Gastroesophageal sphincter (tissue), 4 donors: ENCODE data around the gene USP49. TPM values are rescaled to one million over a fixed set of nuclear protein-coding genes. Genes with fewer than 3 reads are reported as not detected.

Experiments used
- ATAC-seq: fragments of 150-250 bp; one replicate; pipeline ENCODE4 v1.9.1; 2016; ENCODE audit warnings: mild to moderate bottlenecking, moderate library complexity
- H3K27ac ChIP-seq, 4 donors: fragments of 200-600 bp; sonication (generic) in 3 of 4; 1 replicate in 3 of 4; 2 replicates in 1 of 4; pipeline ENCODE4 v1.5.1; 2016 to 2019
- H3K27me3 ChIP-seq: fragments of 200-600 bp; sonication (generic); one replicate; pipeline ENCODE4 v1.5.1; 2019
- H3K36me3 ChIP-seq, 2 donors: fragments of 200-600 bp; sonication (generic); one replicate each; pipeline ENCODE4 v1.5.1; 2019; ENCODE audit warnings: control low read depth in 1 of 2
- H3K4me1 ChIP-seq, 3 donors: fragments of 200-600 bp; sonication (generic); 1 replicate in 2 of 3; 2 replicates in 1 of 3; pipeline ENCODE4 v1.5.1; 2016 to 2019; ENCODE audit warnings: control low read depth in 2 of 3
- H3K4me3 ChIP-seq, 2 donors: fragments of 200-600 bp; sonication (generic); one replicate each; pipeline ENCODE4 v1.5.1; 2019; ENCODE audit warnings: mild to moderate bottlenecking in 1 of 2, moderate library complexity in 1 of 2
- H3K9me3 ChIP-seq, 3 donors: fragments of 200-600 bp; sonication (generic); one replicate each; pipeline ENCODE4 v1.5.1; 2017 to 2019; ENCODE audit warnings: control low read depth in 2 of 3
- EP300 ChIP-seq: sonication (generic); formaldehyde crosslinking; IDR thresholded peaks from one replicate; pipeline ENCODE4 v1.6.1; 2017; ENCODE audit warnings: antibody characterized with exemption, mild to moderate bottlenecking
- POLR2A ChIP-seq, 2 donors: fragments of 450-650 bp; IDR thresholded peaks; one replicate each; pipeline ENCODE4 v1.6.1; 2017; ENCODE audit warnings: antibody characterized with exemption in 2 of 2, mild to moderate bottlenecking in 2 of 2, moderate library complexity in 1 of 2
- POLR2AphosphoS5 ChIP-seq: sonication (generic); formaldehyde crosslinking; IDR thresholded peaks from one replicate; pipeline ENCODE4 v1.6.1; 2017; ENCODE audit warnings: antibody characterized with exemption
- WGBS, 2 donors: methylation state at CpG; one replicate each; pipeline ENCODE4 v1.1.5; 2018; ENCODE audit warnings: low coverage in 1 of 2; 5-methylcytosine and 5-hydroxymethylcytosine counted together
- total RNA-seq, 4 donors: library from RNA; depleted of rRNA; stranded (reverse); fragments of >200 nt; gene quantifications; one replicate each; pipeline ENCODE4 v1.1.0, GENCODE V29; 2016
- TF ChIP-seq, protein P1 (sequence below), 4 experiments: fragments of 200-600 bp in 2 of 4; fragments of 450-650 bp in 2 of 4; sonication (generic) in 1 of 4; IDR thresholded peaks; one replicate each; pipeline ENCODE4 v1.5.1; 2017 to 2019; ENCODE audit warnings: antibody characterized with exemption in 4 of 4, mild to moderate bottlenecking in 2 of 4, moderate library complexity in 2 of 4

Gene USP49
- total RNA-seq, 4 donors from 2014 or later = 0.69 to 5.4 (median 2.0) TPM

DNA sequence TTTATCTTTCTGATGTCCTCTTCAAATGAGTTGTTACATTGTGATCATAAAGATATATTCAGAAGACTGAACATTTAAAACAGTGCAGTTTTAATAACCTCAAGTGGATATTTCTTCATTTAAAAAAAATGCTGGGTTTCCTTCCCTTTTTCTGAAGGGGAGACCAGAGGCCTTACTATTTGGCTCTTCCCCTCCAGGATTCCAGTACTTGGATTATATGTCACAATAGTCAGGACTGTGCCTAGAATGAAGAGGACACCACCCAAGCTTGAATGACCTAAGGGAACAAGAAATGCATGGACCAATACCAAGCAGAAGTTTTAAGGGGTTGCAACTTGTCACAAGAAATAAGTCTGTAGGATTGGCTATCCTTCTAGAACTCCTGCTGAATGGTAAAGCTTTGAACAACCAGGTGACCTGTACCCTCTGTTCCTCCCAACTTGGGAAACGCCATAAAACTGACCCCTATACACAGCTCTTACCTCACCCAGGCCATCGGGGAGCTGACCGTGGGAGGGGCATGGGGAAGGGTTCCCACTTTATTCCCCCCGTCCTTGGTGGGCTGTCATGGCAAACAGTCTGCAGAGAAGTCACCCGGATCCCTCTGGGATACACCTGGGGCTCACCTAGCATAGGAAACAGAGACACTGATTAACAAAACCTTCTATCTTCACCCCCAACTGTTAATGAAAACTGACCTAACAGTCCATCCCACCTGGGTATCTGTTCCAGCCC is 117.5 kb downstream of the USP49 start:
- H3K27me3 ChIP-seq = no peaks in the 10 kb centered on the region
- TF ChIP-seq EP300 (no peak), POLR2AphosphoS5 (no peak), POLR2A (IDR thresholded peaks at IDR 0.05) (no peak)
- TF ChIP-seq, protein P1, sequence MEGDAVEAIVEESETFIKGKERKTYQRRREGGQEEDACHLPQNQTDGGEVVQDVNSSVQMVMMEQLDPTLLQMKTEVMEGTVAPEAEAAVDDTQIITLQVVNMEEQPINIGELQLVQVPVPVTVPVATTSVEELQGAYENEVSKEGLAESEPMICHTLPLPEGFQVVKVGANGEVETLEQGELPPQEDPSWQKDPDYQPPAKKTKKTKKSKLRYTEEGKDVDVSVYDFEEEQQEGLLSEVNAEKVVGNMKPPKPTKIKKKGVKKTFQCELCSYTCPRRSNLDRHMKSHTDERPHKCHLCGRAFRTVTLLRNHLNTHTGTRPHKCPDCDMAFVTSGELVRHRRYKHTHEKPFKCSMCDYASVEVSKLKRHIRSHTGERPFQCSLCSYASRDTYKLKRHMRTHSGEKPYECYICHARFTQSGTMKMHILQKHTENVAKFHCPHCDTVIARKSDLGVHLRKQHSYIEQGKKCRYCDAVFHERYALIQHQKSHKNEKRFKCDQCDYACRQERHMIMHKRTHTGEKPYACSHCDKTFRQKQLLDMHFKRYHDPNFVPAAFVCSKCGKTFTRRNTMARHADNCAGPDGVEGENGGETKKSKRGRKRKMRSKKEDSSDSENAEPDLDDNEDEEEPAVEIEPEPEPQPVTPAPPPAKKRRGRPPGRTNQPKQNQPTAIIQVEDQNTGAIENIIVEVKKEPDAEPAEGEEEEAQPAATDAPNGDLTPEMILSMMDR (IDR thresholded peaks at IDR 0.05) = no peak
- peaks cover 0 to 40% (median 16%) of the 10 kb centered on the region in 3 donors for H3K4me1 ChIP-seq
- H3K36me3 ChIP-seq = peaks cover 0 to 51% of the 10 kb centered on the region in 2 donors
- no peaks in the 10 kb centered on the region for H3K9me3 ChIP-seq
- WGBS, 2 donors = no CpG with 5 or more reads among the region's 5 CpGs
- H3K4me3 ChIP-seq = no peak overlapping the region
- no peak overlapping the region for H3K27ac ChIP-seq
- no peak for ATAC-seq

DNA sequence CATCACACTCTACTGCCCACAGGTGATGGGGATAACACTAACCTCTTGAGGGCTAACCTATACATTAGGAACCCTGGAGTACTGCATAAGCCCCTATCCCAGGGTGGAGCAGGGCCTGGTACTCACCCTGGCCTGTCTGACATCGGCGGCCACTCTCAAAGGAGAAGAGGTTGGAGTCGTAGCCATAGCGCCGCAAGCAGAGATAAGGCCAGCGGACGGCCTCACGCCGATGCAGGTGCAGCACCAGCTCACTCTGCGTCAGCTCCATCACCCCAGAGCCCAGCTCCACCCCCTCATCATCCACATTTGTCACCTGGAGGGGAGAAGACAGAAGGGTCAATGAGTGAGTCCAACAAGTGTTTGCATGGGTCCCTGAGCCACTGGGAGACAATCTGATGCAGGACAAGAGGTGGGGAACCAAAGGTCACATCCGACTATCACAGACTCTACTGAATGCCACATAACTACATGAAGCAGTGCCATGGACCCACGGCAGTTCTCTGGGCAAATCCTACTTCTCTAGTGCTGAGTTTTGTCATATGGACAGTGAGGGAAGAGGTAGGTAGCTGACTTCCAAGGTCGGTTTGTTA is 119.8 kb downstream of the USP49 start:
- H3K27me3 ChIP-seq = no peaks in the 10 kb centered on the region
- no peak for ATAC-seq
- no CpG with 5 or more reads among the region's 13 CpGs for whole genome bisulfite sequencing, 2 donors
- peaks cover 0 to 19% (median 6%) of the 10 kb centered on the region in 3 donors for H3K4me1 ChIP-seq
- H3K9me3 ChIP-seq = no peaks in the 10 kb centered on the region
- no peak overlapping the region for H3K4me3 ChIP-seq
- H3K36me3 ChIP-seq = peaks cover 0 to 74% of the 10 kb centered on the region in 2 donors
- TF ChIP-seq POLR2AphosphoS5 = no peak
- TF ChIP-seq, protein P1 (IDR thresholded peaks at IDR 0.05) = no peak
- TF ChIP-seq EP300 = no peak
- TF ChIP-seq POLR2A (IDR thresholded peaks at IDR 0.05) = no peak
- no peak overlapping the region for H3K27ac ChIP-seq

DNA sequence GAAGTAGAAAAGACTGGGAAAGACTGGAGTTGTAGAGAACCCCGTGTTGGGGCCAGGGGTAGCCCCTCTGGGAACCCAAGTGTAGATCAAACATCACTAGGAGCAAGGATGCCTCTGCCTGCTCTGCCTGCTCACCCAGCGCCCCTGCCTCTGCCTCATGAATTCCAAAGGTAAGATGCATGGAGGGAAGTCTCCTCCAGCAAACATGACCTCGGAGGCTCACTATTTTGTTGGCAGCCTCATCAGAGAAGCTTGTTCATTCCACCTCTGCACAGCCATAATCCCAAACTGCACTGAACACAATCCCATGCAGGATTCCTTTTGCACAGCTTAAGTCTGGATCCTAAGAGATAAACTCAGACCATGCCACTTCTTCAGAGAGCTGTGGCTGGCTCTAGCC is 120.3 kb downstream of the USP49 start:
- no peaks in the 10 kb centered on the region for H3K27me3 ChIP-seq
- TF ChIP-seq EP300 (no peak), POLR2A (IDR thresholded peaks at IDR 0.05) (no peak), POLR2AphosphoS5 (no peak)
- TF ChIP-seq, protein P1 (IDR thresholded peaks at IDR 0.05) = no peak
- peaks cover 0 to 18% (median 6%) of the 10 kb centered on the region in 3 donors for H3K4me1 ChIP-seq
- WGBS, 2 donors = 93% methylated on average over 2 to 3 of the region's 3 CpGs
- H3K4me3 ChIP-seq = no peak overlapping the region
- peaks cover 0 to 78% of the 10 kb centered on the region in 2 donors for H3K36me3 ChIP-seq
- ATAC-seq = no peak
- H3K9me3 ChIP-seq = no peaks in the 10 kb centered on the region
- H3K27ac ChIP-seq = no peak overlapping the region

DNA sequence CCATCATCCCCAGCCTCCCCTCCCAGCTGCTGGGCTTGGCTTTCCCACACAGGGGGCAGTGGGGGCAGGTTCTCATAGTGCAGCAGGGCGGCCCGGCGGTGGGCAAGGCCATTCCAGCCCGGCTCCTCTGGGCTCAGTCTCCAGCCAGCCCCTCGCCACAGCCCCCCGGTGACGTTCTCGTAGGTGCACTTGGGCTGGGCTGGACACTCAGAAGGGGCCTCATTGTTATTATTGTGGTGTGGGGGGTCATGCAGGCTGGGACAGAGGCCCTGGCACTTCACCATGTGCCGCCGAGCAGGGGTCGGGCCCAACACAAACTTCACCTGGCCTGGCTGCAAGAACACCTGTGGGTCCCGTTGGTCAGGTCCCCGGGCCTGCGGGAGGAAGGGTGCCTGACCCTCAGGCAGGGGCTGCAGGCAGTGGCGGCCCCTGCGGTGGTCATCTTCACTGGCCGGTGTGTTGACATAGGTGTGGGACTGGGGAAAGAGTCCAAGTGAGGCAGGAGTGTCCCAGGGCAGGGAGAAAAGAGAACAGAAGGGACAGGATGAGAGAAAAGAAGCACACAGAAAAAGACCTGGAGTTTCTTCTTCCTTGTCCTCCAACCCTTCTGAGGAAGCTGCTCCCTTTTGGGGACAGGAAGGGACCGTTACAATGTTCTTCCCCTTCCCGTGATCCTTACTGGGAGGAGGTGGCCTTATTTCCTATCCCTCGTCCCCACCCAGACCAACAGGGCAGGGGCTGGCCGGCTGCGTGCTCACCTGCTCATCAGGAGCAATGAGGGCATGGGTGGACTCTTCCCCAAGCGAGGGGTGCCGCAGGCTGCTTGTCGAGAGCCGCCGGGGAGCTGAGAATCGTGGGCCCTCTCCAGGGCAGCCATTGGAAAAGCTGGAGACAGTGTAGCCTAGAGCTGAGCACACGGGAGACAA is 123.9 kb downstream of the USP49 start:
- WGBS, 2 donors = 64 to 83% methylated on average over 4 to 6 of the region's 29 CpGs
- Histone ChIP-seq H3K27ac (no peak overlapping the region), H3K4me1 (peaks cover 0 to 16% (median 13%) of the 10 kb centered on the region in 3 donors), H3K36me3 (peaks cover 0 to 71% of the 10 kb centered on the region in 2 donors), H3K9me3 (no peaks in the 10 kb centered on the region), H3K4me3 (no peak overlapping the region), H3K27me3 (no peaks in the 10 kb centered on the region)
- ATAC-seq = no peak
- TF ChIP-seq POLR2AphosphoS5 (no peak), EP300 (no peak), POLR2A (IDR thresholded peaks at IDR 0.05) (no peak)
- TF ChIP-seq, protein P1 (IDR thresholded peaks at IDR 0.05) = no peak
